MM.1S (cell line): Measurements from ENCODE around the gene SLC1A2.

Experiments used
- CTCF ChIP-seq: fragments of 300-600 bp; sonication (generic); IDR thresholded peaks from 2 replicates; pipeline ENCODE4 v1.5.1; 2016; ENCODE audit warnings: antibody characterized with exemption, low read length, mixed read lengths
- EZH2 ChIP-seq: fragments of 300-600 bp; sonication (generic); optimal IDR thresholded peaks from 2 replicates; pipeline ENCODE3; 2017; ENCODE audit warnings: low read depth, mild to moderate bottlenecking, antibody characterized with exemption, low read length, mixed read lengths
- EZH2phosphoT487 ChIP-seq: fragments of 300-600 bp; sonication (generic); IDR thresholded peaks from 2 replicates; pipeline ENCODE4 v1.6.1; 2018; ENCODE audit warnings: antibody characterized with exemption, low read length

- TF ChIP-seq CTCF (no peak), EZH2 (no peak), EZH2phosphoT487 (no peak)
These were observed 115.6 kb downstream of the SLC1A2 start for GRCh38 chr11:35303596-35304385.
